Measurements from ENCODE around the gene ACOX3. TPM values are rescaled to one million over a fixed set of nuclear protein-coding genes. Genes with fewer than 3 reads are reported as not detected.

ACOX3 gene
- total and polyA plus RNA-seq, 2 donors (not counting 1 experiment from before 2014, with no cell fraction given), result 6.8 to 23.8 TPM

GRCh38 chr4:8380511-8381415 is 59.8 kb downstream of the ACOX3 start:
- no peaks in the 10 kb centered on the region for H3K9me3 ChIP-seq (ENCODE audit: control insufficient read depth, insufficient read depth, low read depth, low read length)
- H2AFZ ChIP-seq (ENCODE audit: low read length), result no peak overlapping the region
- no peak overlapping the region for H3K4me2 ChIP-seq (ENCODE audit: extremely low read depth, insufficient read depth, low read length)
- no peak overlapping the region for H3K4me3 ChIP-seq (replicated peaks in 1 of 4; ENCODE audit: control extremely low read depth in 1 of 4, insufficient read depth in 1 of 4, low read depth in 3 of 4, low read length in 4 of 4)
- H3K27ac ChIP-seq (ENCODE audit: insufficient read depth, low read length), result no peak overlapping the region
- no peaks in the 10 kb centered on the region for H3K79me2 ChIP-seq (ENCODE audit: control insufficient read depth, insufficient read depth, low read length)
- H3K4me1 ChIP-seq (ENCODE audit: control insufficient read depth, extremely low read depth, insufficient read depth, low read length), result peaks cover 7% of the 10 kb centered on the region
- TF ChIP-seq, protein P1, sequence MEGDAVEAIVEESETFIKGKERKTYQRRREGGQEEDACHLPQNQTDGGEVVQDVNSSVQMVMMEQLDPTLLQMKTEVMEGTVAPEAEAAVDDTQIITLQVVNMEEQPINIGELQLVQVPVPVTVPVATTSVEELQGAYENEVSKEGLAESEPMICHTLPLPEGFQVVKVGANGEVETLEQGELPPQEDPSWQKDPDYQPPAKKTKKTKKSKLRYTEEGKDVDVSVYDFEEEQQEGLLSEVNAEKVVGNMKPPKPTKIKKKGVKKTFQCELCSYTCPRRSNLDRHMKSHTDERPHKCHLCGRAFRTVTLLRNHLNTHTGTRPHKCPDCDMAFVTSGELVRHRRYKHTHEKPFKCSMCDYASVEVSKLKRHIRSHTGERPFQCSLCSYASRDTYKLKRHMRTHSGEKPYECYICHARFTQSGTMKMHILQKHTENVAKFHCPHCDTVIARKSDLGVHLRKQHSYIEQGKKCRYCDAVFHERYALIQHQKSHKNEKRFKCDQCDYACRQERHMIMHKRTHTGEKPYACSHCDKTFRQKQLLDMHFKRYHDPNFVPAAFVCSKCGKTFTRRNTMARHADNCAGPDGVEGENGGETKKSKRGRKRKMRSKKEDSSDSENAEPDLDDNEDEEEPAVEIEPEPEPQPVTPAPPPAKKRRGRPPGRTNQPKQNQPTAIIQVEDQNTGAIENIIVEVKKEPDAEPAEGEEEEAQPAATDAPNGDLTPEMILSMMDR (conservative IDR thresholded peaks at IDR 0.05 in 1 of 2, IDR thresholded peaks at IDR 0.05 in 1 of 2; ENCODE audit: low read depth in 1 of 2, low read length in 2 of 2), result no peak
- TF ChIP-seq EZH2 (IDR thresholded peaks at IDR 0.05; ENCODE audit: low read length, missing control alignments), result no peak
- no peaks in the 10 kb centered on the region for H3K36me3 ChIP-seq (ENCODE audit: control insufficient read depth, insufficient read depth, low read length)
- DNase-seq (ENCODE audit: low read depth in 2 of 2), result no peak
- no peaks in the 10 kb centered on the region for H3K27me3 ChIP-seq (ENCODE audit: control insufficient read depth, insufficient read depth, low read length)
- H4K20me1 ChIP-seq (ENCODE audit: control insufficient read depth, extremely low read depth, insufficient read depth, low read length), result no peaks in the 10 kb centered on the region
- no peak overlapping the region for H3K9ac ChIP-seq (ENCODE audit: insufficient read depth, low read length)

- TF ChIP-seq EZH2 (IDR thresholded peaks at IDR 0.05; ENCODE audit: low read length, missing control alignments), result no peak
- TF ChIP-seq, protein P1 (conservative IDR thresholded peaks at IDR 0.05 in 1 of 2, IDR thresholded peaks at IDR 0.05 in 1 of 2; ENCODE audit: low read depth in 1 of 2, low read length in 2 of 2), result no peak
- no peaks in the 10 kb centered on the region for H3K27me3 ChIP-seq (ENCODE audit: control insufficient read depth, insufficient read depth, low read length)
- H3K4me3 ChIP-seq (replicated peaks in 1 of 4; ENCODE audit: control extremely low read depth in 1 of 4, insufficient read depth in 1 of 4, low read depth in 3 of 4, low read length in 4 of 4), result no peak overlapping the region
- no peak overlapping the region for H3K4me2 ChIP-seq (ENCODE audit: extremely low read depth, insufficient read depth, low read length)
- no peaks in the 10 kb centered on the region for H3K79me2 ChIP-seq (ENCODE audit: control insufficient read depth, insufficient read depth, low read length)
- no peak for DNase-seq (ENCODE audit: low read depth in 2 of 2)
- no peak overlapping the region for H3K27ac ChIP-seq (ENCODE audit: insufficient read depth, low read length)
- H3K36me3 ChIP-seq (ENCODE audit: control insufficient read depth, insufficient read depth, low read length), result no peaks in the 10 kb centered on the region
- no peak overlapping the region for H3K9ac ChIP-seq (ENCODE audit: insufficient read depth, low read length)
- no peak overlapping the region for H2AFZ ChIP-seq (ENCODE audit: low read length)
- no peaks in the 10 kb centered on the region for H4K20me1 ChIP-seq (ENCODE audit: control insufficient read depth, extremely low read depth, insufficient read depth, low read length)
- H3K4me1 ChIP-seq (ENCODE audit: control insufficient read depth, extremely low read depth, insufficient read depth, low read length), result peaks cover 7% of the 10 kb centered on the region
- no peaks in the 10 kb centered on the region for H3K9me3 ChIP-seq (ENCODE audit: control insufficient read depth, insufficient read depth, low read depth, low read length)
Measured at GRCh38 chr4:8379771-8380170, 60.8 kb downstream of the ACOX3 start.

GRCh38 chr4:8379281-8379680 is 61.2 kb downstream of the ACOX3 start:
- H3K27ac ChIP-seq (ENCODE audit: insufficient read depth, low read length), result no peak overlapping the region
- H3K4me2 ChIP-seq (ENCODE audit: extremely low read depth, insufficient read depth, low read length), result no peak overlapping the region
- no peaks in the 10 kb centered on the region for H3K36me3 ChIP-seq (ENCODE audit: control insufficient read depth, insufficient read depth, low read length)
- no peaks in the 10 kb centered on the region for H3K27me3 ChIP-seq (ENCODE audit: control insufficient read depth, insufficient read depth, low read length)
- H3K79me2 ChIP-seq (ENCODE audit: control insufficient read depth, insufficient read depth, low read length), result no peaks in the 10 kb centered on the region
- TF ChIP-seq, protein P1 (conservative IDR thresholded peaks at IDR 0.05 in 1 of 2, IDR thresholded peaks at IDR 0.05 in 1 of 2; ENCODE audit: low read depth in 1 of 2, low read length in 2 of 2), result no peak
- no peak for TF ChIP-seq EZH2 (IDR thresholded peaks at IDR 0.05; ENCODE audit: low read length, missing control alignments)
- DNase-seq (ENCODE audit: low read depth in 2 of 2), result no peak
- no peaks in the 10 kb centered on the region for H4K20me1 ChIP-seq (ENCODE audit: control insufficient read depth, extremely low read depth, insufficient read depth, low read length)
- no peak overlapping the region for H3K9ac ChIP-seq (ENCODE audit: insufficient read depth, low read length)
- H3K9me3 ChIP-seq (ENCODE audit: control insufficient read depth, insufficient read depth, low read depth, low read length), result no peaks in the 10 kb centered on the region
- H3K4me3 ChIP-seq (replicated peaks in 1 of 4; ENCODE audit: control extremely low read depth in 1 of 4, insufficient read depth in 1 of 4, low read depth in 3 of 4, low read length in 4 of 4), result no peak overlapping the region
- H3K4me1 ChIP-seq (ENCODE audit: control insufficient read depth, extremely low read depth, insufficient read depth, low read length), result peaks cover 7% of the 10 kb centered on the region
- no peak overlapping the region for H2AFZ ChIP-seq (ENCODE audit: low read length)

All from fibroblast of lung (primary cell).